Measurements from ENCODE around the gene ADH1A.

DNA sequence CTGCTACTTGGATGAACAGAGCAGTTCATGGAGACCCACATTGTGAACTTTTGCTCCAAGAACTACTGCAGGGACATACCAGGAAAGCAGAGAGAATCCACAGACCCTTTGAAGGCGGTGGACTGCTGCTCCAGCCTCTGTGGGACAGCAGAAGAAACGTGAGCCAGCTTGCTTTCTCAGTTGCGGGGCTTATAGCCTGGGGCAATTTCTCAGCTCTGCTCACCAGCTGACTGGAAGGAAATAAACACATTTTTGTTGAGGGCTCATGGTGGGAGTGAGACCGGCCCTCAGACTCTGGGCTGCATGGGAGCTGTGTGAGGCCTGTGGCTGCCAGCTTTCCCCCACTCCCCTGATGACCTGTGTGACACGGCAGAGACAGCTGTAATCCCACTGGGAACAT is 2.6 kb upstream of the ADH1A start:
- TF ChIP-seq, protein P1, sequence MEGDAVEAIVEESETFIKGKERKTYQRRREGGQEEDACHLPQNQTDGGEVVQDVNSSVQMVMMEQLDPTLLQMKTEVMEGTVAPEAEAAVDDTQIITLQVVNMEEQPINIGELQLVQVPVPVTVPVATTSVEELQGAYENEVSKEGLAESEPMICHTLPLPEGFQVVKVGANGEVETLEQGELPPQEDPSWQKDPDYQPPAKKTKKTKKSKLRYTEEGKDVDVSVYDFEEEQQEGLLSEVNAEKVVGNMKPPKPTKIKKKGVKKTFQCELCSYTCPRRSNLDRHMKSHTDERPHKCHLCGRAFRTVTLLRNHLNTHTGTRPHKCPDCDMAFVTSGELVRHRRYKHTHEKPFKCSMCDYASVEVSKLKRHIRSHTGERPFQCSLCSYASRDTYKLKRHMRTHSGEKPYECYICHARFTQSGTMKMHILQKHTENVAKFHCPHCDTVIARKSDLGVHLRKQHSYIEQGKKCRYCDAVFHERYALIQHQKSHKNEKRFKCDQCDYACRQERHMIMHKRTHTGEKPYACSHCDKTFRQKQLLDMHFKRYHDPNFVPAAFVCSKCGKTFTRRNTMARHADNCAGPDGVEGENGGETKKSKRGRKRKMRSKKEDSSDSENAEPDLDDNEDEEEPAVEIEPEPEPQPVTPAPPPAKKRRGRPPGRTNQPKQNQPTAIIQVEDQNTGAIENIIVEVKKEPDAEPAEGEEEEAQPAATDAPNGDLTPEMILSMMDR (IDR thresholded peaks at IDR 0.05): no peak
- no peak for TF ChIP-seq POLR2AphosphoS5 (IDR thresholded peaks at IDR 0.05)
